Endothelial cell (in vitro differentiated cells): ENCODE data around the gene SLC25A33. TPM values are rescaled to one million over a fixed set of nuclear protein-coding genes. Genes with fewer than 3 reads are reported as not detected.
A peak's percentile ranks its signal among the peaks of the same experiment; 100 is the strongest.

Experiments
- DNase-seq: peaks from one replicate; pipeline ENCODE4 v3.0.0; 2021; ENCODE audit warnings: low spot score
- H3K27ac Mint-ChIP-seq: one replicate; pipeline ENCODE4 v1.8.0; 2021; ENCODE audit warnings: mixed read lengths, inconsistent platforms; ENCODE audit not compliant: unreplicated experiment
- H3K27me3 Mint-ChIP-seq: one replicate; pipeline ENCODE4 v1.8.0; 2021; ENCODE audit warnings: mild to moderate bottlenecking, moderate library complexity, mixed read lengths, inconsistent platforms; ENCODE audit not compliant: unreplicated experiment
- H3K36me3 Mint-ChIP-seq: one replicate; pipeline ENCODE4 v1.8.0; 2021; ENCODE audit warnings: mild to moderate bottlenecking, low read depth, mixed read lengths, inconsistent platforms; ENCODE audit not compliant: unreplicated experiment
- H3K4me1 Mint-ChIP-seq: one replicate; pipeline ENCODE4 v1.8.0; 2021; ENCODE audit warnings: mild to moderate bottlenecking, mixed read lengths, inconsistent platforms; ENCODE audit not compliant: unreplicated experiment
- H3K4me3 Mint-ChIP-seq: one replicate; pipeline ENCODE4 v1.8.0; 2021; ENCODE audit warnings: mild to moderate bottlenecking, mixed read lengths, inconsistent platforms; ENCODE audit not compliant: unreplicated experiment
- H3K9me3 Mint-ChIP-seq: one replicate; pipeline ENCODE4 v1.8.0; 2021; ENCODE audit warnings: mixed read lengths, inconsistent platforms; ENCODE audit not compliant: unreplicated experiment
- CTCF ChIP-seq: fragments of 200-600 bp; sonication (generic); IDR thresholded peaks from one replicate; pipeline ENCODE4 v1.5.0; 2021; ENCODE audit warnings: antibody characterized with exemption; ENCODE audit not compliant: unreplicated experiment
- total RNA-seq: library from RNA; stranded (reverse); fragmentation: NEBNext Ultra II Directional; extraction: Animal tissue kit (Norgen Biotek cat#: 25700); gene quantifications from one replicate; pipeline ENCODE4 v1.2.1, GENCODE V29; 2021; ENCODE audit not compliant: unreplicated experiment

Gene SLC25A33
- total RNA-seq, 1 donor from 2014 or later = 4.2 TPM

DNA sequence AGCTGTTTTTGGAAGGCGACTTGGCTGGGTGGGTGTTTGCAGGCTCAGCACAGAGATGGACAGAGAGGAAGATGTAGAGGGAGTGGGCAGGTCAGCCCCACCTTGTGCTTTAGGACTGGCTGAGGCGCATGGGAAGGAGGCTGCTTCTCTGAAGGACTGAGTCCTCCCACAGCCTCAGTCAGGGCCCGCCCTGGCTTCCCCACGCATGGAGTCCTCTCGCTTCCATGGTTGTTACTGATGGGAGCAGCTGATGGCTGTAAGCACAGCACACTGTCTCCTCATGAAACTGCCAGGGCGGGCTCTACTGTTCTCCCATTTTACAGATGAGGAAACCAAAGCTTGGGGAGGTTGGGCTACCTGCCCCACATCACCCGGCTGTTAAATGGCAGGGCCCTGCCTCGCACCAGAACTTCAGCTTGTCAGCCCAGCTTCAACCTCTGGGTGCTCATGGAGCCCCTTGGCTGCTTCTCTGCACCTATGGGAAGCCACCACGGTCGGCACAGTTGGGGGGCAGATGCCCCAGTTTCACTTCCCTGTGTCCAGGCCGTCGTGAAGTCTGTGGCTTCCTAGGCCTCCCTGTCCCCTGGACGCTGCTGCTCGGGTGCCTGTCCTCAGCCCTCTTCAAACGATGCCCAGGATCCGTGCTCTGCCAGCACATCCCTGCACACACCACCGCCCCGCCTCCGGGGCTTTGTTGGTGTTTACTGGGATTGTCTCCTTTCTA is 51.8 kb downstream of the SLC25A33 start:
- peak overlapping the region; percentile 6 for H3K27ac Mint-ChIP-seq
- H3K4me1 Mint-ChIP-seq = peaks cover 40% of the 10 kb centered on the region
- peak overlapping the region; percentile 62 for H3K4me3 Mint-ChIP-seq
- H3K27me3 Mint-ChIP-seq = peaks cover 12% of the 10 kb centered on the region
- DNase-seq = no peak
- TF ChIP-seq CTCF = no peak
- H3K9me3 Mint-ChIP-seq = no peaks in the 10 kb centered on the region
- no peaks in the 10 kb centered on the region for H3K36me3 Mint-ChIP-seq

GRCh38 chr1:9591669-9592509 is 52.6 kb downstream of the SLC25A33 start:
- Mint-ChIP-seq H3K36me3 (no peaks in the 10 kb centered on the region), H3K27ac (no peak overlapping the region), H3K4me1 (peaks cover 37% of the 10 kb centered on the region), H3K4me3 (peak overlapping the region; percentile 70), H3K9me3 (no peaks in the 10 kb centered on the region), H3K27me3 (peaks cover 12% of the 10 kb centered on the region)
- TF ChIP-seq CTCF = no peak
- DNase-seq = no peak

DNA sequence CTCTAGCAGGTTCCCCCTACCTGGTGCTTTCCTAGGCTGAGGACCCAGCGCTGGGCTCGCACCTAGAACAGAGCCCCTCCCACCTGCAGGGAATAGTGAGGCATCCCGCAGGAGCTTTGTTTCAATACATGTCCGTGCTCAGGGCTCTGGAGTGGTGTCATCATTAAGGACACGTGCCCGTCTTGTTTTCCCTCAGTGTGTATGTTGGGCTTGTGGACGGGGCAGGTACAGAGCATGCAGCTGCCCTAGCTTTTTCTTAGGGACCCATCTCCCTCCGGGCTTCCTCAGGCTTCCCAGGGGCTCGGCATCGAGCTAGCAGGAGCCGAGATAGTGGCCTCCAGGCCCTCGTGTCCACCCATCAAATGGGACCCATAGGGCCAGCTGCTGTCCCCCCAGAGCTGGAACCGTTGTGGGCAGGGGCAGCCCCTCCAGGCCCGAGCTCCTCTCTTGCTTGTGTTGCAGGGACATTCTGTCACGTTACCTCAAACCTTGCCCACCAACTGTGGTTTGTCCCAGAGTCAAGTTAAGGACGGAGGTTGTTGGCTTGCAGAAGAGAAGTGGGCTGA is 53.3 kb downstream of the SLC25A33 start:
- peak overlapping the region; percentile 86 for H3K27ac Mint-ChIP-seq
- no peaks in the 10 kb centered on the region for H3K36me3 Mint-ChIP-seq
- TF ChIP-seq CTCF = no peak
- no peaks in the 10 kb centered on the region for H3K9me3 Mint-ChIP-seq
- no peak overlapping the region for H3K4me3 Mint-ChIP-seq
- peaks cover 37% of the 10 kb centered on the region for H3K4me1 Mint-ChIP-seq
- DNase-seq = no peak
- peaks cover 12% of the 10 kb centered on the region for H3K27me3 Mint-ChIP-seq

- Mint-ChIP-seq H3K9me3 (no peaks in the 10 kb centered on the region), H3K27me3 (peaks cover 8% of the 10 kb centered on the region), H3K36me3 (no peaks in the 10 kb centered on the region), H3K4me3 (no peak overlapping the region), H3K27ac (peak overlapping the region; percentile 86), H3K4me1 (peaks cover 35% of the 10 kb centered on the region)
- TF ChIP-seq CTCF = no peak
- no peak for DNase-seq
Observed at GRCh38 chr1:9593147-9593491, 53.9 kb downstream of the SLC25A33 start.
